HS-5 (cell line): ENCODE measurements around the gene LITAFD.
"Not testable (repeated sequence)": the region's sequence is repeated elsewhere in the genome, so short reads cannot be mapped to it uniquely, and the experiment has no call there.

Source experiments
- DNase-seq: peaks from one replicate; pipeline ENCODE4 v3.0.0-alpha.2; 2012; ENCODE audit warnings: low read depth

Gene LITAFD

DNA sequence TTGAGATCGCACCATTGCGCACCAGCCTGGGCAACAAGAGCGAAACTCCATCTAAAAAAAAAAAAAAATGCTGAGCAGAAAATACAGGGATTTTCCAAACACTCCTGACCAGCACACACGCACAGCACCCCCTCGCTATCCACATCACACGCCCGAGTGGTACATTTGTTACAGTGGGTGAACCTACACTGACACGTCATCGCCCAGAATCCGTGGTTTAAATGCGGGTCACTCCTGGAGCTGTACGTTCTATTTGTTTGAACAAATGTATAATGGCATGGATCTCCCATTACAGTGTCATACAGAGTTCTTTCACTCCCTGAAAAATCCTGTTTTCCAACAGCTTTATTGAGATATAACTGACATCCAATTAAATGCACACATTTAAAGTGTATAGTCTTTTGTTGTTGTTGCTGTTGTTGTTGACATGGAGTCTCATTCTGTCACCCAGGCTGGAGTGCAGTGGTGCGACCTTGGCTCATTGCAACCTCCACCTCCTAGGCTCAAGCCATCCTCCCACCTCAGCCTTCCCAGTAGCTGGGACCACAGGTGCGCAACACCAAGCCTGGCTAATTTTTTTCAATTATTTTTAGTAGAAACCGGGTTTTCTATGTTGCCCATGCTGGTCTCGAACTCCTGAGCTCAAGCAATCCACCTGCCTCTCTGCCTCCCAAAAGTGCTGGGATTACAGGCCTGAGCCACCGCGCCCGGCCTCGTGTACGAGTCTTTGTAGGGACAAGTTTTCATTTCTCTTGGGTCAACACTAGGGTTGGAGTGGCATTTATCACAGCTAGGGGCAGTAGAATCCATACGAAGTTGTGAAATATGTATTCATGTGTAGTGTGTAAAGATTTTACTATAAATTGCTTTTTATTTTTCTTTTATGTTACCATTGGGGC is 8.9 kb upstream of the LITAFD start:
- DNase-seq: no peak

GRCh38 chr16:8873866-8874195 is 8.3 kb upstream of the LITAFD start:
- DNase-seq: not testable (repeated sequence)

GRCh38 chr16:8874388-8874787 is 7.8 kb upstream of the LITAFD start:
- DNase-seq: no peak

GRCh38 chr16:8875317-8875716 is 6.8 kb upstream of the LITAFD start:
- DNase-seq: not testable (repeated sequence)

GRCh38 chr16:8877894-8878522 is 4.1 kb upstream of the LITAFD start:
- no peak for DNase-seq

GRCh38 chr16:8878523-8878911 is 3.6 kb upstream of the LITAFD start:
- peak; percentile 81 for DNase-seq

DNA sequence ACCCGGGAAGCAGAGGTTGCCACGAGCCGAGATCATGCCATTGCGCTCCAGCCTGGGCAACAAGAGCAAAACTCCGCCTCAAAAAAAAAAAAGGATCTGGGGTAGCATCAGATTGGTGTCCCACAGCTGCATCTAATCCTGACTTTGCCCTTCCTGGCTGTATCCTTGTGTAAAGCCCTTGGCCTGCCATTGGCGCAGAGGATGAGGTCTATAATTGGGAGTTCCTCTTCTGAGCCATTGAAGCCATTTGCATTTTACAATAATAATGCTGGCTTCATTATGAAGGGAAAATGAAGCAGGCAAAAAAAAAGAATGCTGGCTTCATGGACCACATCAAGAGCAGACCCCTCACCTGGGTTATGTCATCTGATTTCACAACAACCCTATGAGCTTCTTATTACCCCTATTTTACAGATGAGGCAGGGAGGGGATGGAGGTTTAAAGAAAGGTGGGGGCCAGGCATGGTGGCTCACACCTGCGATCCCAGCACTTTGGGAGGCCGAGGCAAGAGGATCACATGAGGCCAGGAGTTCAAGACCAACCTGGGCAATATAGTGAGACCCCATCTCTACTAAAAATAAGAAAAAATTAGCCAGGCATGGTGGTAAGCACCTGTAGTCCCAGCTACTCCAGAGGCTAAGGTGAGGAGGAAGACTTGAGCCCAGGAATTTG is 1.2 kb upstream of the LITAFD start:
- DNase-seq: no peak

DNA sequence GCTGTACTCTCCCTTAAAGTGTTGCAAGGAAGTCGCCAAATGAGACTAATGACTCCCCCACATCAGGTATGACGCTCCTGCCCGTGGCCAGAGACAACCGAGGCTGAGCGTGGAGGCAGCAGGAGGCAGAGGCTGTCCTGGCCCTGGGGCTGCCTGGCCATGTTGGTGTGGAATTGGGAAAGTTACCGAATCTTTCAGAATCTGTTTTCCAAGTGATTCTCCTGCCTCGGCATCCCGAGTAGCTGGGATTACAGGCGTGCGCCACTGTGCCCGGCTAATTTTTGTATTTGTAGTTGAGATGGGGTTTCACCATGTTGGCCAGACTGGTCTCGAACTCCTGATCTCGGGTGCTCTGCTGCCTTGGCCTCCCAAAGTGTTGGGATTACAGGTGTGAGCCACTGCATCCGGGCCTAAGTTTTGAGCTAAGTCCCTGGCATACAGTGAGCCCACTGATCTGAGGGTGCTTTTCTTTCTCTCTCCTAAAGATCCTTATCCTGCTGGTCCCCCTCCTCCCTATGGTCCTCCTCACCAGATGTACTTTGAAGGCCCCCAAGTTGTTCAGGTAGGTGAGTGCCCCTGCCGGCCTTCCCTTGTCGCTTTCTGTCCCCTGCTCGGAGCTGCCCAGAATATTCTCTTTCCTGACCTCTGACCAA is 700 bp downstream of the LITAFD start:
- no peak for DNase-seq

GRCh38 chr16:8885674-8886592 is 3.8 kb downstream of the LITAFD start:
- DNase-seq: no peak

- DNase-seq: no peak
Measured at GRCh38 chr16:8886593-8887430, 4.7 kb downstream of the LITAFD start.

GRCh38 chr16:8887431-8887765 is 5.2 kb downstream of the LITAFD start:
- no peak for DNase-seq

- DNase-seq: no peak
Measured at GRCh38 chr16:8887952-8888560, 5.9 kb downstream of the LITAFD start.

- DNase-seq: no peak
Measured at GRCh38 chr16:8888951-8889892, 7.1 kb downstream of the LITAFD start.

DNA sequence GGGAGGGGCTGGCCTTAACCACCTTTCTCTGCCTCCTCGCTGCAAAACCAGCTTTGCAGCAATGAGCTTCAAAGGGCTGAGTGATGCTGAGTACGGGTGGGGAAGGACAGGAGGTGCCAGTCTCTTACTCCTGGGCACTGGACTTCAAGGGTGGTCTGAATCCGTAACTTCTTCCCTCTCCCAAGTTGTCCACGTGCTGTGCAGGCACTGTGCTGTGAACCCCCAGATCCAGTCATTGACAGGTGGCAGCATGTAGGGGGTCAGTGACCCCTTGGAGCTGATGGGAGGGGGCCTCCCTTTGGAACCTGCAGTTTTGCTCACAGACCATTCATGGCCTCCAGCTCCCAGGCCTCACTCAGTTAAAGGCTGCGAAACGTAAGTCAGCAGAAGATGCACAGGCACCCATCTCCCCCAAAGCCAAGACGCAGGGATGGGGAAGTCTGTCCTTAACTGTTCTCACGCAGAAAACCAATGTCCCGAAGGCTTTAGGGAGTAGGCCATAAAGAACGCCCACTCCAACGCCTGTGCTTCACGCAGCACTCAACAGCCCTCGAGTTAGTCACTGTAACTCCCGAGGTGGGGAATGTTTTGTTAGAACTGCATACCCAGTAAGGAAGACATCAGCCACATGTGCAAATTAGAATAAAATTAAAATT is 7.9 kb downstream of the LITAFD start:
- no peak for DNase-seq

DNA sequence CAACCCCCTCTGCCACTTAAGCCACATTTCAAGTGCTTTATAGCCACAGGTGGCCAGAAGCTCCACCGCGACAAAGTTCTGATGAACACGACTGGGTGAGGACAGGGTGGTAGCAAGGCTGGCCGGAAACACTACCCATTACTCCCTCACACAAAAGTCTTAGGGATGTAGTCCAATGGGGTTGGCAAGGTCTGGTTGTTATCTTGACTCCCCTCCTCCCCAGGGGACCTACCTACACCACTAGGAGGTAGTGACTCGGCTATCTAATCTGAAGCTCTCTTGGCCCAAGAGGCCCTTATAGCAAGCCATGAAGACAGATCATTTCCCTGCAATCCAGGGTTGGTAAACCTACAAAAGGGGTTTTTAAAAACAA is 8.4 kb downstream of the LITAFD start:
- no peak for DNase-seq

GRCh38 chr16:8892101-8892575 is 10.0 kb downstream of the LITAFD start:
- no peak for DNase-seq

DNA sequence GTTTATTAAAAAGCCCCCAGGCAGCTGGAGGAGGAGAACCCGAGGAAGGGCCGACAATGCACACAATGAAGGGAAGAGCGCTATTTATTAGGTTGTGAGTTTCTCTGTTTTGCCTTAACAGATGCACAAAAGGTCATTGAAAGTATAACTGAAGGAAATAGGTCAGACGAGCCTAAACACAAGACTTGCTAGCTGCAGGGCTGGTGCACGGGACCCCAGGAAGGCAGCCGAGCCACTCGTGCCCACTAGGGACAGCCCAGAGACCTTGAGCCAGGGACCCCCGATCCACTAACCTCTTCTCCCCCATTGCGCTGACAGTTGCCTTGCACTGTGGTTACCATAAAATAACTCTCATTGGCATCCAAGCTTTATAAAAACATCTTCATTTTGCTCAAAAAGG is 11.3 kb downstream of the LITAFD start:
- no peak for DNase-seq

DNA sequence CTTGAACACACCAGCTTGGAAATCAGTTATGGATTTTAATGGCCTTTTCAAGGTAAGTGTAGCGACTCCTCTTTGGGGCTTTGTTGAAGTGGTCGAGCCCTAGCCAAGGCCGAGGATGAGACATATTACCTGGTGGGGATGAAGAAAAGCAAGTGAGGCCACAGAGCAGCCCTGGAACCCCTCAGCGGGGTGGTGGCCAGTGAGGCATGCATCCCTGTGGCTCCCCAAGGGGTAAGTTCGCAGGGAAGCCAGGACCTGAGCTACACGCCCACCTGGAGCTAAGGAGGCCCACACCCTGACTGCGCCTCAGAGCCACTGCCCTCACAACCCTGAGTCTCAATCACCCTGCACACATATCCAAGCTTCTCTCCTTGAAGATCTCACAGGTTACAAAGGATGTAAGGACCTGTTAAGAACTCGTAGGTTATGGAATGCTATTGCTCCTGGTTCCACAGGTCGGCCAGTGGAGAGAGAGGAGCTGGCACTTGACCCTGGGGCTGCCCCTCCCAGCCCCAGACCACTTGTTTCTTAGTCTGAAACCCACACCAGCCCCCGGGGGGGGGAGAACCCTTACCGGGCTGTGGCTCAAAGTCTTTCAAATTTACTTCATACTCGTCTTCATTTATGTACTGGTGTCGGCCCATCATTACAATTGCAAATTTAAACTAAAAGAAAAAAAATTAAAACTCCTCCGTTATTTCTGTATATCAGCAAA is 12.0 kb downstream of the LITAFD start:
- DNase-seq: no peak
